GM23338 (cell line): ENCODE results near the gene TOX2.

Experiments
- CREB1 ChIP-seq: fragments of 250-450 bp; sonication (Bioruptor Pico); IDR thresholded peaks from 2 replicates; pipeline ENCODE4 v1.5.0; 2020; ENCODE audit warnings: low read depth, mild to moderate bottlenecking, moderate library complexity
- CTCF ChIP-seq, 2 experiments: fragments of 200-600 bp in 1 of 2; sonication (generic) in 1 of 2; conservative IDR thresholded peaks; 2 replicates each; pipeline versions ENCODE4 v1.5.1 to v1.6.1; 2016 to 2017; ENCODE audit warnings: antibody characterized with exemption in 2 of 2, low read depth in 2 of 2, mild to moderate bottlenecking in 2 of 2, moderate library complexity in 1 of 2
- ETS1 ChIP-seq: IDR thresholded peaks from 2 replicates; pipeline ENCODE4 v1.6.1; 2016; ENCODE audit warnings: antibody characterized with exemption
- EZH2 ChIP-seq: fragments of 200-600 bp; sonication (generic); IDR thresholded peaks from one replicate; pipeline ENCODE4 v1.8.0; 2017; ENCODE audit warnings: antibody characterized with exemption, mild to moderate bottlenecking, low read depth; ENCODE audit not compliant: unreplicated experiment
- EZH2phosphoT487 ChIP-seq: fragments of 200-600 bp; sonication (generic); IDR thresholded peaks from one replicate; pipeline ENCODE4 v1.8.1; 2018; ENCODE audit warnings: antibody characterized with exemption; ENCODE audit not compliant: unreplicated experiment
- JUNB ChIP-seq: IDR thresholded peaks from one replicate; pipeline ENCODE4 v1.6.1; 2016; ENCODE audit warnings: antibody characterized with exemption; ENCODE audit not compliant: unreplicated experiment
- POLR2AphosphoS5 ChIP-seq: IDR thresholded peaks from 2 replicates; pipeline ENCODE4 v1.6.1; 2016; ENCODE audit warnings: antibody characterized with exemption, low read depth
- REST ChIP-seq: IDR thresholded peaks from one replicate; pipeline ENCODE4 v1.6.1; 2018; ENCODE audit warnings: antibody characterized with exemption; ENCODE audit not compliant: unreplicated experiment
- STAT1 ChIP-seq: IDR thresholded peaks from one replicate; pipeline ENCODE4 v1.6.1; 2016; ENCODE audit warnings: antibody characterized with exemption; ENCODE audit not compliant: unreplicated experiment
- ZNF114 ChIP-seq: fragments of 250-450 bp; sonication (Bioruptor Pico); IDR thresholded peaks from 2 replicates; pipeline ENCODE4 v1.5.0; 2020; ENCODE audit warnings: mild to moderate bottlenecking, moderate library complexity
- ZNF331 ChIP-seq: fragments of 250-450 bp; sonication (Bioruptor Pico); IDR thresholded peaks from 2 replicates; pipeline ENCODE4 v1.5.0; 2020; ENCODE audit warnings: low read depth, mild to moderate bottlenecking, moderate library complexity
- ZNF462 ChIP-seq: fragments of 250-450 bp; sonication (Bioruptor Pico); IDR thresholded peaks from 2 replicates; pipeline ENCODE4 v1.5.0; 2020; ENCODE audit warnings: mild to moderate bottlenecking, moderate library complexity

GRCh38 chr20:44071057-44071456 is 156.4 kb downstream of the TOX2 start:
- no peak for TF ChIP-seq EZH2
- TF ChIP-seq JUNB: no peak
- no peak for TF ChIP-seq EZH2phosphoT487
- no peak for TF ChIP-seq CTCF (conservative IDR thresholded peaks at IDR 0.05; ENCODE audit: low read depth in 2 of 2)
- TF ChIP-seq REST: no peak
- TF ChIP-seq CREB1 (CRISPR knock-in tag): no peak
- no peak for TF ChIP-seq ETS1
- no peak for TF ChIP-seq POLR2AphosphoS5
- TF ChIP-seq ZNF462 (CRISPR knock-in tag): no peak
- no peak for TF ChIP-seq STAT1
- no peak for TF ChIP-seq ZNF114 (CRISPR knock-in tag)
- no peak for TF ChIP-seq ZNF331
